KBM-7 (cell line): Measurements from ENCODE around the gene JMJD4.
A peak's percentile ranks its signal among the peaks of the same experiment; 100 is the strongest.

Experiments
- DNase-seq: peaks from one replicate; pipeline ENCODE4 v3.0.0-alpha.2; 2015
- in situ Hi-C: fragments of 300-500 bp; cut with MboI; formaldehyde crosslinking; loops from 2 replicates; pipeline ENCODE4 v1.14.3; 2020; ENCODE audit warnings: low sequenced_read_pairs, low pct_unique_long_range_greater_than_20kb, mixed read lengths

Gene JMJD4

DNA sequence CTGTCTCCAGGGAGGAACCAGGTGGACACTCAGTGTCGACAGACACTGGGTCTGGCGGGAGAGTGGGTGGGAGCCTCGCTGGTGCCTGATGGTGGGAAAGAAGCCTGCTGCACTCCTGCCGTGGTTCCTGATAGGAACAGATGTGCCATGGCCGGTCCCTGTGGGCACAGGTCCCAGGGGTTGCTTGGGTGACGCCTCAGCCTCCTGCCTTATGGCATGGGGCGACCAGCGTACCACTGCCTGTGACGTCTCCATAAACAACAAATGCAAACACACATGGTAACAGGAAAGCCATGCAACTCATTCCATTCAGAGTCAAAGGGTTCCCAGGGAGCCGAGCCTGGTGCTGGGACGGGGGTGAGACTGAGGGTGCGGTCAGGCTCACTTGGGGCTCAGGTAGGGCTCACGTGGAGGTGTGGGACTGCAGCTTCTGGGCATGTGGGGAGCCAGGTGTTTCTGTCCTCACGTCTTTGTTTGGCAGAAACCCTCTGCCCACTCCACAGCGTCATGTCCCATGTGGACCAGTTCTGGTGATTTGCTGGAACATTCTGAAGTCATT is 34.9 kb upstream of the JMJD4 start:
- in situ Hi-C loops: loop anchor here (25.0 kb wide), 1 partner anchor 167 kb away; the partner anchor contains the start of gene WNT9A
- no peak for DNase-seq

DNA sequence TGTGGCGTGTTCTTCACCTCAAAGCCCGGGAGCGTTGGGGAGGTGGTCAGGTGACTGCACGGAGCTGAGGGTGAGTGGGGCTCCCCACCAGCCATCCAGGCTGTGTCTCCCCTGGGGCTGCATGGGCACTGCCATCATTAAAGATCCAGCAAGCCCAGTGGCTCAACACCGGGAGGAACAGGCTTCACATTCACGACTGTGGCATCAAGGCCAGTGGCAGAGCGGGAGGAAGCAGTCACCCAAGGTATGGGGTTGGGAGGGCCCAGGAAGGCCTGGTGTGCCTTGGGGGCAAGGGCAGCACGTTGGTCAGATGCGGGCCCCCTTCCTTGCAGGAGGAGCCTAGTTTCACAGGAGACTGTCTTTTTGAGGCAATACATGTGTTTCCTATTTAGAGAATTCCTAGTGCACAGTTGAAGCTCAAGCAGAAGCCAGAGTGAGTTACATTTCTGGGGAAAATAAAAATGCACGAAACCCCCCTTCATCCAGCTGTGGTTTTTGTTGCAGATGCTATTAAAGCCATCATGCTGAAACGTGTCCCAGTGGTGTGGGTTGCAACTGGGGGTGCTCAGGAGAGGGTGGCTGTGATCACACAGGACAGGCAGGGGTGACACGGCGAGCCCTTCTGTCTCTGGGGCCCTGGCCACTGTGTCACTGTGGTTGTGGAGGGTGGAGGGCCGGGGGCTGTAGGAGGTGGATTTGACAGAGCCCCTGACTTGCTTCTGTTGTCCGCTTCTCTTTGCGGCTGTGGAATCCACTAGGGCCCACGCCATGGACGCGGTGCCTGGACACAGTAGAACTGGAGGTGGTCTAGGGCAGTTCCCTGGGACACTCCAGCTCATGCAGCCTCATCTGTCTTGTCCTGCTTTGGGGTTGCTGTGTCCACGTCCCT is 34.2 kb upstream of the JMJD4 start:
- DNase-seq: no peak
- in situ Hi-C loops: loop anchor here (25.0 kb wide), 1 partner anchor 168 kb away; the partner anchor contains the start of gene WNT9A

DNA sequence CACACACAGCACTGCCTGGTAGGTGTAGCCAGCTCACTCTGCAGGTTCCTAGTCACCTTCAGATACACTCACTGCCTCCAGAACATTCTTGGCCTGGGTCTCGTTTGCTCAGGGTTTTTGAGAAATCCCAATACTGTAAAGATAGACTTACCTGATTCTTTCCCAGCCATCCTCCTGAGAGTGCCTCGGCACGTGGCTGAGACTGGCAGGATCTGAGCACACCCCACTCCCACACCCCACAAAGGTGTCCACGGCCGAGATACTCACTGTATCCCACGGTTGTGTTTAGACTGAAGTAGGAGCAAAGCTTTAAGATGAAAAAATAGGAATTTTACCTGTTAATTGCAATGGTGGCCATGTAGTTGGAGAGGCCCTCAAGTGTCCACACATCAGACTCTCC is 33.5 kb upstream of the JMJD4 start:
- DNase-seq: no peak
- in situ Hi-C loops: loop anchor here (25.0 kb wide), 1 partner anchor 169 kb away; the partner anchor contains the start of gene WNT9A

DNA sequence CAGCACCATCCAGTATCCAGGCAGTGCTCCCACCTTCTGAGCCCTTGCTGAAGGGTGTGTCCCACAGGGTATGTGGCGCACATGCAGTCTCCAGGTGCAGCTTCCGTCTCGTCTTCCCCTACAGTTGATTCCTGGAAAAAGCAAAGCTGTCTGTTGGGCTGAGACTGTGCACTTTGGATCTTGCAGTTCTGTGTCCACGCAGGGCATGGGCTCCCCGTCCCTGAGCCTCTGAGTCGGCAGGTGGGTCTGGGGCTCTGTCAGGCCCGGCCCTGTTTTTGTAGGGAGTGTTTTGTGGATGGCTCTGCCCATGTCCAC is 33.0 kb upstream of the JMJD4 start:
- DNase-seq: no peak
- in situ Hi-C loops: loop anchor here (25.0 kb wide), 1 partner anchor 169 kb away; the partner anchor contains the start of gene WNT9A

DNA sequence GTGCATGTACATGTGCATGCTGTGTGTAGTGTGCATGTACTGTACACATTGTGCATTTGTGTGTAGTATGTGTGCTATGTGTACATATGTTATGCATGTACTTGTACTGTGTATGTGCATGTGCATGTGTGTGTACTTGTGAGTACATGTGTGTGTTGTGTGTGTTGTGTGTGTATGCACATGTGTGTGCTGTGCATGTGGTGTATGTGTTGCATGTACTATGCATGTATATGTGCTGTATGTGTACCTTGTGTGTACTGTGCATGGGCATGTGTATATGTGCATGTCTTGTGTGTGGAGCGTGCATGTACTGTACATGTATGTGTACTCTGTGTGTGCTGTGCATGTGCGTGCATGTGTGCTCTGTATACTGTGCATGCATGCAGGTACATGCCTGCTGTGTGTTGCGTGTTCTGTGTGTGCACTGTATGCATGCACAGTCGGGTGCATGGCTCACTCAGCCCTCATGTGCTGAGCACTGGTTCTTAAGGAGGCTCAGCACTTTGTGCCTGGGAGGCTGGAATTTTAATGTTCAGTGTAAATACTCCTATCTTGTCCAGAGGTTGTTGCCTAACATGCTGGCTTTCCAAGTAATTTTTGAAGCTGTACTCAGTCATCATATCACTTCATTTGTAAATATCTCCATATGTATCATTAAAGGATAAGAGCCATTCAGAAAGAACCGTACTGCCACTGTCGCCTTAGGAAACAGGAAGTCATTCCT is 32.5 kb upstream of the JMJD4 start:
- in situ Hi-C loops: loop anchor here (25.0 kb wide), 1 partner anchor 170 kb away; the partner anchor contains the start of gene WNT9A

DNA sequence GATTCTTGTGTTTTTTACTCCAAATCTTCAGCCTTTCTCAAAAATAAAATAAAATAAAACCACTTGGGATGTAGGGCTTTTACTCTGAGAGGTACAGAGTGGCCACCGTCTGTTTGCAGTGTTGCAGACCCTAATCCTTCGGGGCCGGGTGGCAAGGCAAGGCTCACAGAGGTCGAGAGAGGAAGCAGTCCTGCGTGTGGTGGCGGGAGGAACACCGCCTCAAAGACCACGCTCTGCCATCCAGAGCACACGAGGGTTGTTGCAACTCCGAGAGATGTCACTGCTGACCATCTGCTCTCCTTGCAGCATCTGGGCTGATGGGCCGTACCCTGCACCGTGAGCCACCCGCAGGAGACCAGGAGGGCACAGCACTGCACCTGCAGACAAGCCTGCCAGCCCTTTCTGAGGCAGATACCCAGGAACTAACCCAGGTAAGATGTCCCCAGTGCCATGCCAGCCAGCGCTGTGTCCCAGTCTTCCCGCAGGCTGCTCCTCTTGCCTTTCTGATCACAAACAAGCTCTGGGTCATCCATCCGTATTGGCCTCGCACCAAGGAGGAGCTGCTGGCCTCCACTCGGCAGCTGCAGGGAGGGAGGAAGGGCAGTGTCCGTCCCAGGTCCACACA is 31.7 kb upstream of the JMJD4 start:
- DNase-seq: no peak
- in situ Hi-C loops: loop anchor here (25.0 kb wide), 1 partner anchor 171 kb away; the partner anchor contains the start of gene WNT9A

More for the DNA sequence above, 32.5 kb upstream of the JMJD4 start:
- DNase-seq: no peak

DNA sequence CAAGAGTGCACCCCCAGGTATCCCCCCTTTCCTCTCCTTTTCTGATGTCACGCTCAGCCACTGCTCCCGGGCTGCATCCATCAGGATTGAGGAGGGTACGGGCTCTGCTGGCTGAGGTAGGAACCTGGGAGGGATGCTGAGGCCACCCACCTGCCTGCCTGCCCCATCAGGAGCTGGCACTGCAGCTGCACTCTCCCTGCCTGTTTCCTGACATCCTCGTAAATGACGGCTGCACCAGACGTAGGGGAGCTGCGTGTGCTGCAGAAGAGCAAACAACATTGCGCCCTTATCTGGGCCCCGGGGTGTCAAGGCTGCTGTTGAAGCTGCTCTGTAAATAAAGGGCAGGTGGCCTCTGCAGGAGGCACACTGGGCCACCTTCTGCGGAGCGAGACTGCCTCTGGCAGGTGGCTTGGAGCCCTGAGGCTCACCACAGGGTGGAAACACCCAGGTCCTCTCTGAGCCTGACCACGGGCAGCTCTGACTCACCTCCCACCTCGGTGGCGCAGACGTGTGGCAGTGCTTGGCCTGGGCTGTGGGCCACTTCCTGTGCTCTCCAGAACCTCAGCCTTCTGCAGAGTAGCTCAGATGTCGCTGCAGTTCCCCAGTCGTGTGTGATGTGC is 31.0 kb upstream of the JMJD4 start:
- in situ Hi-C loops: loop anchor here (25.0 kb wide), 1 partner anchor 171 kb away; the partner anchor contains the start of gene WNT9A
- DNase-seq: peak; percentile 14

DNA sequence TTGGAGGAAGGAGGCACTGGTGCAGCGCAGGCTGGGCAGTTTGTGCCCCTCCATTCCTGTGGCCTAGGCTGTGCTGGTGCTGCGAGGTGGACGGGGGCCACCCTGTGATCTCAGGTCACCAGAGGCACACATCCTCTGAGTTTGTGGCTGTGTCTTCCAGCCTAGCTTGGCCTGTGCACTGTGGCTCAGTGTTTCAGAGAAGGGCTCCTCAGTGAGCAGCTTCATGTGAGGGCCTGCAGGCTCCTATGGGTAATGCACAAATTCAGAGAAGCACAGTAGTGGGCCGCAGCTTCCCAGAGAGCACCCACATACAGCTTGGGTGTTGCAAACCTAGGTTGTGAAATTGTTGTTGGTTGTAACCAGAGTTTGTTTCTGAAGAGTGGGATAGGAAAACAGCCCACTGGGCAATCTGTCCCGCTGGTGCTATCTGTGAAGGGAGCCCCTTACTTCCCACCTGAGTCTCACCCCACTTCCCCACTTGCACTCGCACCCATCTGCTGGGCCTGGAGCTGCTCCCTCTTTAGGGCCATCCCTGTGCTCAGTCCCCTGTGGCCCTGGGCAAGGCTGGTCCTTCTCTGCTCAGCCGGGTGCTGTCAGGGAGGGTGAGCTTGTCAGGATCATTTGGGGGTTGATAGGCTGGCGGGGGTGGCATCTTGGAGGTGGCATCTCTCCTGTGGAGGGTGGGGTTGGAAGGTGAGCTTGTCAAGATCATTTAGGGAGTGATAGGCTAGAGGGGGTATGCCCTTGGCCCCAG is 30.3 kb upstream of the JMJD4 start:
- DNase-seq: no peak
- in situ Hi-C loops: loop anchor here (25.0 kb wide), 1 partner anchor 172 kb away; the partner anchor contains the start of gene WNT9A

DNA sequence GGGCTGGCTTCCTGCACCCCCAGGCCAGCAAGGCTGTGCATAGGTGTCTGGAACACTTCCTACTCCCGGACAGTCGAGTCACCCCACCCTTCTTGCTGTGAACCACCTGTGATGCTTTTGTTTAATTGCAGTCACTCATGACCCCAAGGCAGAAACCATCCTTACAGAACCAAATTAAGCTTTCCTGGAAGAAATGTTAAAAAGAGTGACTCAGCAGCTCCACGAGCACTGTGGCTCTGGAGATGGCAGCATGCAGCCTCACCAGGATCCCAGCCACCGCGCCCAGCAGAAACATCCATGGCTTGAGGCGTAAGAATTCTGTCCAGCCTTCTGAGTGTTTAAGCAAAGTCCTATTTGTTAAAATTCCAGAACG is 28.9 kb upstream of the JMJD4 start:
- in situ Hi-C loops: loop anchor here (25.0 kb wide), 1 partner anchor 173 kb away; the partner anchor contains the start of gene WNT9A
- no peak for DNase-seq

DNA sequence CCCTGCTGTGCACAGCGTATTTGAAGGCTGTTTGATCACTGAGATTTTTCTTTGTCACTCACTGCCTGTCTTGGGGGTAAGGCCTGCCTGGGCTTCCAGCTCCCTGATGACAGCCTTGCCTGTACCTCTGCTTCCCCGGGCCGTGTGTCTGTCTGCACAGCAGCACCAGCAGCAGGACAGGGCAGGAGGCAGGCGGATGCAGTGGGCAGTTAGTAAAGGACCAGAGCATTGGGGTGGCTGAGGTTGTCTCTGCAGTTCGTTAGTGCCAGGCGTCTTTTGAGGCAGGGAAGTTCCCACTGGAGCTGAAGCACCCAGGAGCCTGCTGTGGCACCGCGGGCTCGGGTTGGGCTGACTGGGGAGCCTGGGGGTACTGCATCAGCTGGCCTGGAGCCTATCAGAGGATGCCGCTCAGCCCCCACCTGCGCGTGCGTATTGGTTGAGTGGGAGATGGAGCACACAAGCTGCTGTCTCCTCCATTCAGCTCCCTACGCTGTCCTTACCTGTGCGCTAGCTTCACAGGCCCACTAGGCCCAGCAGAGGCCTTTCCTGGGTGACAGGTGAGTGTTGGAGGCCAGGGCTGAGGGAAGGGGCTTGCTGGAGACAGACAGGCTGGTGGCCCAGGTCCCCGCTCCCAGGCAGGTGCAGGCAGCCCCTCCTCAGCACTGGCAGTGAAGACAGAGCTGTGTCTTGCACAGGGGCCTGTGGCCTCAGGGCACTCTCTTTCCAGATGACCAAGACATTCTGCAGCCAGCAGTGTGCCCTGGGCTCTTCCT is 28.3 kb upstream of the JMJD4 start:
- in situ Hi-C loops: loop anchor here (25.0 kb wide), 1 partner anchor 174 kb away; the partner anchor contains the start of gene WNT9A
- no peak for DNase-seq

DNA sequence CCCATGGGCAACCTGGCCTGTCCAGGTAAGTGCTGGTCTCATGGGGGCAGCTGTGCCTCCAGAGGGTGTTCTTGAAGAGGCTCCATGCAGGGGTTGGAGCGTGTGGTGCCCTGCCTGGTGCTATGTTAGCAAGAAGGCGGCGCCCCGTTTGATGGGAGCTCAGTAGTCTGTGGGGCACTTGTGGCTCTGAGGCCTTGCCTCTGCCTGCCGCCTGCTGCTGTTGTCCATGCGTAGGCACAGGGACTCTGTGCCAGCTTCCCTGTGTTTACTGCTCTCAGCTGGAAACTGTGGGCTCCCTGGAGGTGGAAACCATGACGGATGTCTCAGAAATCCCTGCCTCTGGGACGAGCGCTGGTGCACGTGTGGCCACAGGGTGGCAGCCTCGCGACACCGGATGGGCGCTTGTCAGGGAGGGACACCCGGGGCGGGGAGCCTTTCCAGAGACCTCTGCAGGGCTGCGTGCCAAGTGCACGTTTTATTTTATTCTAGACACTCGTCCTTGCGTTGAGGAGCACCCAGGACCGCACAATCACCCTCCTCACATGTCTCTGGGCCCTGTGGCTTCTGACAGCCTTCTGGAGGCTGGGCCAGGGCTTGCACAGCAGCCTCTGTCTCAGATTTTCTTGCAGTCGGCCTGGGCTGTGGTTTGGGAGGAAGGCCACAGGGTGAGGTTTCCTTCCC is 27.3 kb upstream of the JMJD4 start:
- in situ Hi-C loops: loop anchor here (25.0 kb wide), 1 partner anchor 175 kb away; the partner anchor contains the start of gene WNT9A

DNA sequence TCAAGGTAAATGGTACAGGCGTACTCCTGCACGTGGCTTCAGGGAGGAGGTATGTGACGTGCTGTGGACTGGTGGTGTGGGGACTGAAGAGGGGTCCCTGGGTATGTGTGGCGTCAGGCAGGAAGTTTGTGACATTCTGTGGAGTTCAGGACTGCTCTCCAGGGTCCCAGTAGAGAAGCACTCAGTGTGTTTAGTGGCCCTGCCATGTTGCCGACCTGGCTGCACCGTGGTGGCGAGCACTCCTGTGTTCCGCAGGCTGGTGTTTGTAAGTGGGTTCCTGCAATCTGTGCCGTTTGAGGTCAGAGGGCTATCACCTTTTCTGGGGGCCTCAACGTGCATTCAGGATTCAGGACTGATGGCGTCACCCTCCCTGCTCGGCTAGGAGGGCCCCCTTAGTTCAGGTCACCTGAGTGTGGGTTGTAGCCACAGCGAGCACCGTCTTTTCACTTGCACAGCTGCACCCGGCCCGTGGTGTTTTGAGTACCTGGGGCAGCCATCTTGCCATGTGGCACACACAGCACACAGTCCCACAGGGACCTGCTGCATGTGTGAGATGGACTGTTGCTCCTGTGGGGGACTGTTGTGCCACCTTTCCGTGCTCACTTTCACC is 26.6 kb upstream of the JMJD4 start:
- in situ Hi-C loops: loop anchor here (25.0 kb wide), 1 partner anchor 176 kb away; the partner anchor contains the start of gene WNT9A
- DNase-seq: no peak

More for the DNA sequence above, 27.3 kb upstream of the JMJD4 start:
- DNase-seq: peak; percentile 82

DNA sequence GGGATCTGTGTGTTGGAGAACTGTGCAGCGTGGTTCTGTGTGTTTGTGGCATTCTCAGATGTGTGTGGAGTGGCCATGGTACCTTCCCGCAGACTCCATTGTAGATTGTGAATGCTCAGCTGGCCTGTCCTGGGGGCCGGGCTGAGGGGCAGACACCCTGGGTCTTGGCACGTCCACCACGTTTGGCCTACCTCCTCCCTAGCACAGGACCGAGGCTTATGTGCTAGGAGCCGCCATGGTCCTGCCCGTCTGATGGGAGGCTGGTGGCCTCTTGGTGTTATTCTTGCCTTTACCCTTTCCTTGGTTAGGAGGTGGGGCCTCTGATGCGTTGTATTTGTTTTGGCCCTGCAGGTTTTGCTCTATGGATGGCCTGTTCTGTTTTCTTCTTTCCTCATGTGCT is 25.3 kb upstream of the JMJD4 start:
- in situ Hi-C loops: loop anchor here (25.0 kb wide), 1 partner anchor 177 kb away; the partner anchor contains the start of gene WNT9A
- DNase-seq: no peak

DNA sequence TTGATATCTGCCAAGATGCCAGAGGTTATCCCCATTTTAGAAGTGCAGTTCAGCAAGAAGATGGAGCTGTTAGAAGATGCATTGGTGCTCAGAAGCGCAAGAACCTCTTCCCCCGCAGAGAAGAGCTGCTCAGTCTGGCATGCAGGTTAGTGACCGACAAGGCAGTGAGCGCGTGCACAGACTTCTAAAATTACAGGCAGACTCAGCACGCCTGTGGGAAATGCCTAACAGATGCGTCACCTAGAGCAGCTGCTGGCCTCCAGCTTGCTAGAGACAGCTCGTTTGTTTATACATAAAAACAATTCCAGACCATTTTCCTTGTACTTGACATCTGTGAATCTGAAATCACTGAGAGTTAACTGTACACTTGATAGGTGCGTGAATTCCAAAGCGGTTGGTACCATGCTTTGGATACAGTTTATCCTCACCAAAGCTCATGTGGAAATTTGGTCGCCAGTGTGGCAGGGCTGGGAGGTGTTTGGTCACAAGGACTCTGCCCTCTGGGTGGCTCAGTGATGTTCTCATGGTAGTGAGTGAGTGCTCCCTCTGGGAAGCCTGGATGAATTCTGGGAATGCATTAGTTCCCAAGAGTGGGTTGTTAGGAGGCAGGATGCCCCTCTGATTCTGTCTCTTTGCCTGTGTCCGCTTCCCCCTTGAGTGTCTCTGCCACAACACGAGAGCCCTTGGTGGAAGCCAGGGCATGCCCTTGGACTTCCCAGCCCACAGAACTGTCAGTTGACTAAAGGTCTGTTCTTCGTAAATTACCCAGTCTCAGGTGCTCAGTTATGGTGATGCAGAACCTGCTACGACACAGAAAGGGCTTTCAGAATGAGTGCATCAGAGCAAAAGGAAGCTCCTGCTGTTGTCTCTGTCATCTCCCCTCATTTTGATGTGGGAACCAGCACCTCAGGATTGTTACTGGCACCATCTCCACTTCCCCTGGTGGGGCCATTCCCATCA is 24.5 kb upstream of the JMJD4 start:
- DNase-seq: no peak
- in situ Hi-C loops: loop anchor here (25.0 kb wide), 1 partner anchor 178 kb away; the partner anchor contains the start of gene WNT9A

DNA sequence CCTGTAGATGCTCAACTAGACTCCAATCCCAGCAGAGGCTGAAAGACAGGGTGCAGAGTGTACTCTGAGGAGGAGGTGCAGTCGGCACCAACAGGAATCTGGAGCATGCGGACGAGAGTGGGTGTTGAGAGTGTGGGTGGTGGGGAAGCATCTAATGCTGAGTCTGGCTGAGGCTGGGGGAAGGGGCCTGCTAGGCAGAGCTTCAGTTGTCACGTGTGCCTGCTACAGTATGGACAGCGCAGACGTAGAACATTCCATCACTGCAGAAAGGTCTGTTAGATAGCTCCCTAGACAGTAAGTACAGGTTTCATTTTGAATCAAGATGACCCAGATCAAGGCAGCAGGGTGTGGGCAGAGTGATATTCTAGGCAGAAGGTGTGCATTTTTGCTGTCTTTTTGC is 23.3 kb upstream of the JMJD4 start:
- in situ Hi-C loops: loop anchor here (25.0 kb wide), 1 partner anchor 179 kb away; the partner anchor contains the start of gene WNT9A
- no peak for DNase-seq
